Mesothelial cell of epicardium (in vitro differentiated cells): ENCODE results near the gene RAI1. TPM values are rescaled to one million over a fixed set of nuclear protein-coding genes. Genes with fewer than 3 reads are reported as not detected.

Source experiments
- DNase-seq, 2 experiments: peaks; one replicate each; pipeline ENCODE4 v3.0.0; 2021; ENCODE audit warnings: low spot score in 2 of 2; ENCODE audit not compliant: unreplicated experiment in 2 of 2
- H3K27ac Mint-ChIP-seq: 2 replicates; pipeline ENCODE4 v1.8.0; 2021; ENCODE audit warnings: mixed read lengths
- H3K27me3 Mint-ChIP-seq: 2 replicates; pipeline ENCODE4 v1.8.0; 2021; ENCODE audit warnings: low read depth, mixed read lengths
- H3K36me3 Mint-ChIP-seq: 2 replicates; pipeline ENCODE4 v1.8.0; 2021; ENCODE audit warnings: mixed read lengths
- H3K4me1 Mint-ChIP-seq: 2 replicates; pipeline ENCODE4 v1.8.0; 2021; ENCODE audit warnings: mixed read lengths
- H3K4me3 Mint-ChIP-seq: 2 replicates; pipeline ENCODE4 v1.8.0; 2021; ENCODE audit warnings: mild to moderate bottlenecking, moderate library complexity, mixed read lengths
- H3K9me3 Mint-ChIP-seq: 2 replicates; pipeline ENCODE4 v1.8.0; 2021; ENCODE audit warnings: mixed read lengths
- total RNA-seq: library from RNA; stranded (reverse); gene quantifications from 3 replicates; pipeline ENCODE4 v1.2.1, GENCODE V29; 2021
- TF ChIP-seq, protein P1 (sequence below): fragments of 200-600 bp; sonication (generic); IDR thresholded peaks from one replicate; pipeline ENCODE4 v1.5.0; 2021; ENCODE audit warnings: antibody characterized with exemption; ENCODE audit not compliant: unreplicated experiment

The RAI1 gene
- total RNA-seq, 1 donor from 2014 or later = 137 TPM

GRCh38 chr17:17723354-17724261, 42.4 kb downstream of the RAI1 start:
- Mint-ChIP-seq H3K27ac (peak overlapping the region; percentile 93), H3K4me1 (peaks cover 56% of the 10 kb centered on the region), H3K27me3 (no peaks in the 10 kb centered on the region), H3K36me3 (peaks cover 1% of the 10 kb centered on the region), H3K4me3 (peak overlapping the region; percentile 86), H3K9me3 (no peaks in the 10 kb centered on the region)
- TF ChIP-seq, protein P1, sequence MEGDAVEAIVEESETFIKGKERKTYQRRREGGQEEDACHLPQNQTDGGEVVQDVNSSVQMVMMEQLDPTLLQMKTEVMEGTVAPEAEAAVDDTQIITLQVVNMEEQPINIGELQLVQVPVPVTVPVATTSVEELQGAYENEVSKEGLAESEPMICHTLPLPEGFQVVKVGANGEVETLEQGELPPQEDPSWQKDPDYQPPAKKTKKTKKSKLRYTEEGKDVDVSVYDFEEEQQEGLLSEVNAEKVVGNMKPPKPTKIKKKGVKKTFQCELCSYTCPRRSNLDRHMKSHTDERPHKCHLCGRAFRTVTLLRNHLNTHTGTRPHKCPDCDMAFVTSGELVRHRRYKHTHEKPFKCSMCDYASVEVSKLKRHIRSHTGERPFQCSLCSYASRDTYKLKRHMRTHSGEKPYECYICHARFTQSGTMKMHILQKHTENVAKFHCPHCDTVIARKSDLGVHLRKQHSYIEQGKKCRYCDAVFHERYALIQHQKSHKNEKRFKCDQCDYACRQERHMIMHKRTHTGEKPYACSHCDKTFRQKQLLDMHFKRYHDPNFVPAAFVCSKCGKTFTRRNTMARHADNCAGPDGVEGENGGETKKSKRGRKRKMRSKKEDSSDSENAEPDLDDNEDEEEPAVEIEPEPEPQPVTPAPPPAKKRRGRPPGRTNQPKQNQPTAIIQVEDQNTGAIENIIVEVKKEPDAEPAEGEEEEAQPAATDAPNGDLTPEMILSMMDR = no peak
- DNase-seq = peak; percentile 58 to 73

GRCh38 chr17:17724307-17725010, 43.2 kb downstream of the RAI1 start:
- DNase-seq = peak in 1 of 2 experiments; percentile 66
- Mint-ChIP-seq H3K27ac (peak overlapping the region; percentile 98), H3K9me3 (no peaks in the 10 kb centered on the region), H3K27me3 (no peaks in the 10 kb centered on the region), H3K4me1 (peaks cover 53% of the 10 kb centered on the region), H3K4me3 (peak overlapping the region; percentile 86), H3K36me3 (peaks cover 1% of the 10 kb centered on the region)
- TF ChIP-seq, protein P1 = no peak

DNA sequence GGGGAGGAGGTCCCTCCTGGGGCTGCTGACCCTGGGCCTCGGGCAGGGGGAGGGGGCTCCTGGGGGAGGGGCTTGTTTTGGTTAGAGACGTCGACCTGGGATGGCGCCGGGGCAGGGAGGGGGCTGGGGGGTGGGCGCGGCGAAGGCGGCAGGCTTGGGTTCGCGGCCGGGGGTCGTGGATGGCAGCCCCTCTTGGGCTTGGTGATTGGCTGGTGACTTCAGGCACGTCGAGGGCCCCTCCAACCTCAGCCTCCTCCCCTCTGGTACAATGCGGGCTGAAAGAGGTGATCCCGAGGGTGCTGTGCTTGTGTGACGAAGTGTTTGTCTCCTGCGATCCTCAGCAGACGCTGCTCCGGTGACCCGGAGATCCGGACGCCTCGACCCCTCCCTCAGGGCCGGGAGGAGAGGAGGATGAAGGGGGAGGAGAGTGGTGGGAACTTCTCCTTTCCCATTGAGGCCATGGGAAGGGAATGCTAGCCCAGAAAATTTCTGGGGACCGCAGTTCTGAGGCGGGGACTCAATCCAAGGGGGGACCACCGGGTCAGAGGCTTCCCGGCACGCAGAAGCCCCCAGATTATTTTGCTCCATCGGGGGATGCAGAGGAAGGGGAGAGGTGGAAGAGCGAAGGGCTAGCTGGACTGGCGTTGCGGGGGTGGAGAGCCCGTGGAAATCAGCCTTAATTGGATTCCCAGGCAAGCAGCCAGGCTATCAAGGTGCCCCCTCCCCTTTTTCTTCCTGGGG, 43.9 kb downstream of the RAI1 start:
- Mint-ChIP-seq H3K27ac (peak overlapping the region; percentile 97), H3K9me3 (no peaks in the 10 kb centered on the region), H3K4me3 (peak overlapping the region; percentile 86), H3K27me3 (no peaks in the 10 kb centered on the region), H3K4me1 (peaks cover 55% of the 10 kb centered on the region), H3K36me3 (peaks cover 1% of the 10 kb centered on the region)
- DNase-seq = no peak
- TF ChIP-seq, protein P1 = no peak

GRCh38 chr17:17725752-17726457, 44.6 kb downstream of the RAI1 start:
- DNase-seq = no peak
- Mint-ChIP-seq H3K36me3 (peaks cover 1% of the 10 kb centered on the region), H3K4me1 (peaks cover 55% of the 10 kb centered on the region), H3K4me3 (peak overlapping the region; percentile 86), H3K27ac (peak overlapping the region; percentile 97), H3K27me3 (no peaks in the 10 kb centered on the region), H3K9me3 (no peaks in the 10 kb centered on the region)
- TF ChIP-seq, protein P1 = no peak
